ENCODE results near the gene BCAN. TPM values are rescaled to one million over a fixed set of nuclear protein-coding genes. Genes with fewer than 3 reads are reported as not detected.
"Not testable (repeated sequence)": the region's sequence is repeated elsewhere in the genome, so short reads cannot be mapped to it uniquely, and the experiment has no call there.

BCAN gene
- total and polyA plus RNA-seq, 8 donors: 0.34 to 0.87 (median 0.61) TPM

- intact Hi-C loops (cut with DNase I): no loop called here
- Histone ChIP-seq H3K4me1 (peaks cover 17 to 24% of the 10 kb centered on the region in 2 donors), H3K27me3 (peaks cover 53 to 100% of the 10 kb centered on the region in 2 donors), H3K4me3 (no peak overlapping the region), H3K36me3 (no peaks in the 10 kb centered on the region), H3K27ac (no peak overlapping the region), H3K9me3 (no peaks in the 10 kb centered on the region)
- peak; percentile 43 to 61 for TF ChIP-seq CTCF (IDR thresholded peaks at IDR 0.05)
- ATAC-seq (peak; percentile 54), DNase-seq (no peak)
These were observed 14.5 kb upstream of the BCAN start for GRCh38 chr1:156627313-156627880.

DNA sequence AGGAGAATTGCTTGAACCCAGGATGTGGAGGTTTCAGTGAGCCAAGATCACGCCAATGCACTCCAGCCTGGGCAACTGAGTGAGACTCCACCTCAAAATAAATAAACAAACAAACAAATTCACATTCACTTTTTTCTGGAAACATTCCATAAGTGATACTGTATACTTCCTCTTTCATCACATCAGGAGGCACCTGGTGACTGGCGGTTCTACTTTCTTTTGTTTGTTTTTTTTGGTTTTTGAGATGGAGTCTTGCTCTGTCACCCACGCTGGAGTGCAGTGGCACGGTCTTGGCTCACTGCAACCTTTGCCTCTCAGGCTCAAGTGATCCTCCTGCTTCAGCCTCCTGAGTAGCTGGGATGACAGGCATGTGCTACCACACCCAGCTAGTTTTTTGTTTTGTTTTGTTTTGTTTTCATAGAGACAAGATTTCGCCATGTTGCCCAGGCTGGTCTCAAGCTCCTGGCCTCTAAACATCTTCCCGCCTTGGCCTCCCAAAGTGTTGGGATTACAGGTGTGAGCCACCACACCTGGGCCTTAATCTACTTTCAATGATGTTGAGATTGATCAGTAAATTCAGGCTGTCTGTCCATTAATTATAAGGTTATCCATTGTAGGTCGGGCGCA, 12.0 kb upstream of the BCAN start:
- intact Hi-C loops (cut with DNase I): no loop called here

GRCh38 chr1:156631152-156631551, 10.8 kb upstream of the BCAN start:
- H3K9me3 ChIP-seq; H3K4me1 ChIP-seq; DNase-seq; intact Hi-C loops (cut with DNase I); H3K36me3 ChIP-seq; H3K27ac ChIP-seq; ATAC-seq; H3K4me3 ChIP-seq: not testable (repeated sequence)
- H3K27me3 ChIP-seq: peaks cover 25 to 95% of the 10 kb centered on the region in 2 donors

More for the DNA sequence above, 12.0 kb upstream of the BCAN start:
- no peak overlapping the region for H3K4me3 ChIP-seq
- H3K36me3 ChIP-seq: no peaks in the 10 kb centered on the region
- no peak for ATAC-seq
- peaks cover 37 to 97% of the 10 kb centered on the region in 2 donors for H3K27me3 ChIP-seq
- no peak for DNase-seq
- no peaks in the 10 kb centered on the region for H3K9me3 ChIP-seq
- no peak overlapping the region for H3K27ac ChIP-seq
- peaks cover 8 to 10% of the 10 kb centered on the region in 2 donors for H3K4me1 ChIP-seq
- no peak for TF ChIP-seq CTCF (IDR thresholded peaks at IDR 0.05)

- no peak for TF ChIP-seq CTCF (IDR thresholded peaks at IDR 0.05)
- ATAC-seq (no peak), DNase-seq (no peak)
- peaks cover 15 to 95% of the 10 kb centered on the region in 2 donors for H3K27me3 ChIP-seq
- H3K27ac ChIP-seq: no peak overlapping the region
- H3K4me3 ChIP-seq: no peak overlapping the region
- H3K36me3 ChIP-seq: no peaks in the 10 kb centered on the region
- H3K4me1 ChIP-seq: no peaks in the 10 kb centered on the region
- no peaks in the 10 kb centered on the region for H3K9me3 ChIP-seq
- intact Hi-C loops (cut with DNase I): no loop called here
These were observed 9.6 kb upstream of the BCAN start for GRCh38 chr1:156632355-156632754.

DNA sequence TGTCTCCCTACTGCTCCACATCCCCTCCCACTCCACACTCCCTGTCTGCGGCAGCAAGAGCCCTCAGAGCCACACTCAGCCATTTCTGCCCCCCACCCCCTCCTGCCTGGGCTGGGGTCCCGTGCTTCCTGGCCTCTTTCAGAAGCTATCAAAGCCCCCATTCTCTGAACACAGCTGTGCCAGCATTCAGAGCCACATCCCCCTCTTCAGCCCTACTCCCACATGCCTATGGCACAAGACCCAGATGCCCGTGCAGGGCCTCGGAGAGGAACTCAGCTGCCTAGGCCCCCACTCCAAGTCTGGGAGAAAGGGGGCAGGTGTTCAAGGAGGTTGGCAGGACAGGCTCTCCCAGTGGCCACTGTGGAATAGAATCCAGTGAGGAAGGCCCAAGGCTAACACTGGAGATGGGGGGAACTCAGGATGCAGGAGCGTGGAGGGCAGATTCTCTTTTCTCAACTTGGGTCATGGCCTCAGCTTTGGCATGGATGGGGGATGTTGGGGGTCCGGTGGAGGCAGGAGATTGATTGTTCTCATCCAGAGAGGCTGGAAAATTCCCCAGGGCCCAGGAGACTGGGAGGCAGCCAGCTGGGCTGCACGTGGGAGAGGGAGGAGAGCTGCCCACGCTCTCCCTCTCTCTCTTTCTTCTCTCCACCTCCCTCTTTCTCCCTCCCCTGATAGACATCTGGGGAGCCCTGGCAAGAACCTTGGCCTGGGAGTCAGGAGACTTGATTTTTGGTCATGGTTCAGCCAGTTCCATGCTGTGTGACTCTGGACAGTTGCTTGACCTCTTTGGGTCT, 3.5 kb upstream of the BCAN start:
- ATAC-seq: no peak
- H3K9me3 ChIP-seq: no peaks in the 10 kb centered on the region
- H3K36me3 ChIP-seq: no peaks in the 10 kb centered on the region
- no peak overlapping the region for H3K27ac ChIP-seq
- peaks cover 47 to 96% of the 10 kb centered on the region in 2 donors for H3K27me3 ChIP-seq
- no peak for TF ChIP-seq CTCF (IDR thresholded peaks at IDR 0.05)
- peaks cover 10 to 11% of the 10 kb centered on the region in 2 donors for H3K4me1 ChIP-seq
- intact Hi-C loops (cut with DNase I): no loop called here
- no peak overlapping the region for H3K4me3 ChIP-seq
- no peak for DNase-seq
